Measurements from ENCODE around the gene PIM1. TPM values are rescaled to one million over a fixed set of nuclear protein-coding genes. Genes with fewer than 3 reads are reported as not detected.

PIM1 gene
- total RNA-seq, 1 experiment from 2014 or later, result 8.9 TPM

DNA sequence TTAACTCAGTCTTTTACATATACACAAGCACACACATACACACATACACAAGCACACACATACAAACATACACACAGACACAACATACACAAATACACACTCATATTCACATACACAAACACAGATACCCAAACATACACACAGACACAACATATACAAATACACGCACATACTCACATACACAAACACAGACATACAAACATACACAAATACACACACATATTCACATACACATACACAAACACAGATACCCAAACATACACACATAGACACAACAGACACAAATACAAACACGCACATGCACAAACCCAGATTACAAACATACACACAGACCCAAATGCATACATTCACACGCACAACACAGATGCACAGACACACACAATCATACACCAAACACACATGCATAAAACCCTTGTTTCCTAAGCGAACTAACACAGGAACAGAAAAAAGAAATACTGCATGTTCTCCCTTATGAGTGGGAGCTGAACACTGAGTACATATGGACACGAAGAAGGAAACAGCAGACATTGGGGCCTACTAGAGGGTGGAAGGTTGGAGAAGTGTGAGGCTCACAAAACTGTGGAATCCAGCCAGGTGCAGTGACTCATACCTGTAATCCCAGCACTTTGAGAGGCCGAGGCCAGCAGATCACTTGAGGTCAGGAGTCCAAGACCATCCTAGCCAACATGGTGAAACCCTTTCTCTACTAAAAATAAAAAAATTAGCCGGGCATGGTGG lies 34.2 kb downstream of the PIM1 start:
- ChIA-PET CTCF (interaction anchor here (0.6 kb wide), 1 partner anchor 192 kb away, joined by 4 read pairs; no protein-coding TSS in a partner anchor), POLR2A (ENCODE audit: low non-redundant PET) (no interaction called here)
- no peak overlapping the region for H3K27ac ChIP-seq (ENCODE audit: low read depth, low read length, poor library complexity, severe bottlenecking)
- TF ChIP-seq, protein P1, sequence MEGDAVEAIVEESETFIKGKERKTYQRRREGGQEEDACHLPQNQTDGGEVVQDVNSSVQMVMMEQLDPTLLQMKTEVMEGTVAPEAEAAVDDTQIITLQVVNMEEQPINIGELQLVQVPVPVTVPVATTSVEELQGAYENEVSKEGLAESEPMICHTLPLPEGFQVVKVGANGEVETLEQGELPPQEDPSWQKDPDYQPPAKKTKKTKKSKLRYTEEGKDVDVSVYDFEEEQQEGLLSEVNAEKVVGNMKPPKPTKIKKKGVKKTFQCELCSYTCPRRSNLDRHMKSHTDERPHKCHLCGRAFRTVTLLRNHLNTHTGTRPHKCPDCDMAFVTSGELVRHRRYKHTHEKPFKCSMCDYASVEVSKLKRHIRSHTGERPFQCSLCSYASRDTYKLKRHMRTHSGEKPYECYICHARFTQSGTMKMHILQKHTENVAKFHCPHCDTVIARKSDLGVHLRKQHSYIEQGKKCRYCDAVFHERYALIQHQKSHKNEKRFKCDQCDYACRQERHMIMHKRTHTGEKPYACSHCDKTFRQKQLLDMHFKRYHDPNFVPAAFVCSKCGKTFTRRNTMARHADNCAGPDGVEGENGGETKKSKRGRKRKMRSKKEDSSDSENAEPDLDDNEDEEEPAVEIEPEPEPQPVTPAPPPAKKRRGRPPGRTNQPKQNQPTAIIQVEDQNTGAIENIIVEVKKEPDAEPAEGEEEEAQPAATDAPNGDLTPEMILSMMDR (conservative IDR thresholded peaks at IDR 0.05; ENCODE audit: low read depth, low read length), result no peak
- TF ChIP-seq EZH2 (IDR thresholded peaks at IDR 0.05; ENCODE audit: borderline replicate concordance, low read depth, low read length, poor library complexity, severe bottlenecking), result no peak
- intact Hi-C loops (cut with micrococcal nuclease; ENCODE audit: unreplicated experiment), result no loop called here
- H3K4me1 ChIP-seq (ENCODE audit: insufficient read depth, low read length, poor library complexity, severe bottlenecking), result no peaks in the 10 kb centered on the region
- no peaks in the 10 kb centered on the region for H3K27me3 ChIP-seq (replicated peaks; ENCODE audit: insufficient read depth, low read depth, low read length, poor library complexity)
- no peaks in the 10 kb centered on the region for H3K36me3 ChIP-seq (ENCODE audit: insufficient read depth, low read length, poor library complexity, severe bottlenecking)
- H3K9me3 ChIP-seq (ENCODE audit: low read depth, low read length, poor library complexity, severe bottlenecking), result no peaks in the 10 kb centered on the region
- BruUV-seq (replicated peaks), result no TSS peak
- no peak for DNase-seq (ENCODE audit: low spot score)
- H3K4me3 ChIP-seq (ENCODE audit: low read depth, low read length, poor library complexity, severe bottlenecking), result no peak overlapping the region

- no peak overlapping the region for H3K27ac ChIP-seq (ENCODE audit: low read depth, low read length, poor library complexity, severe bottlenecking)
- POLR2A ChIA-PET (ENCODE audit: low non-redundant PET), result no interaction called here
- DNase-seq (ENCODE audit: low spot score), result no peak
- no TSS peak for BruUV-seq (replicated peaks)
- TF ChIP-seq EZH2 (IDR thresholded peaks at IDR 0.05; ENCODE audit: borderline replicate concordance, low read depth, low read length, poor library complexity, severe bottlenecking), result no peak
- TF ChIP-seq, protein P1 (conservative IDR thresholded peaks at IDR 0.05; ENCODE audit: low read depth, low read length), result no peak
- intact Hi-C loops (cut with micrococcal nuclease; ENCODE audit: unreplicated experiment), result no loop called here
- no peaks in the 10 kb centered on the region for H3K36me3 ChIP-seq (ENCODE audit: insufficient read depth, low read length, poor library complexity, severe bottlenecking)
- H3K4me1 ChIP-seq (ENCODE audit: insufficient read depth, low read length, poor library complexity, severe bottlenecking), result no peaks in the 10 kb centered on the region
- CTCF ChIA-PET, result no interaction called here
- no peak overlapping the region for H3K4me3 ChIP-seq (ENCODE audit: low read depth, low read length, poor library complexity, severe bottlenecking)
- no peaks in the 10 kb centered on the region for H3K9me3 ChIP-seq (ENCODE audit: low read depth, low read length, poor library complexity, severe bottlenecking)
- H3K27me3 ChIP-seq (replicated peaks; ENCODE audit: insufficient read depth, low read depth, low read length, poor library complexity), result no peaks in the 10 kb centered on the region
Measured at GRCh38 chr6:37205175-37205996, 35.4 kb downstream of the PIM1 start.

DNA sequence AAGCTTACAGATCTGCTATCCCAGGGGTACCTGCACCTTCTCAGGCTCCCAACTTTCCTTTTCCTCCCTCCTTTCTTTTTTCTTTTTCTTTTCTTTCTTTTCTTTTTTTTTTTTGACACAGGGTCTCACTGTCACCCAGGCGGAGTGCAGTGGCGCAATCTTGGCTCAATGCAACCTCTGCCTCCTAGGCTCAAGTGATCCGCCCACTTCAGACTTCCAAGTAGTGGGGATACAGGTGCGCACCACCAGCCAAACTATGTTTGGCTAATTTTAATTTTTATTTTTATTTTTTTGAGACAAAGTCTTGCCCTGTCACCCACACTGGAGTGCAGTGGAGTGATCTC lies 36.0 kb downstream of the PIM1 start:
- H3K9me3 ChIP-seq (ENCODE audit: low read depth, low read length, poor library complexity, severe bottlenecking), result no peaks in the 10 kb centered on the region
- ChIA-PET CTCF (no interaction called here), POLR2A (ENCODE audit: low non-redundant PET) (no interaction called here)
- no peaks in the 10 kb centered on the region for H3K27me3 ChIP-seq (replicated peaks; ENCODE audit: insufficient read depth, low read depth, low read length, poor library complexity)
- DNase-seq (ENCODE audit: low spot score), result no peak
- no peak overlapping the region for H3K27ac ChIP-seq (ENCODE audit: low read depth, low read length, poor library complexity, severe bottlenecking)
- H3K4me3 ChIP-seq (ENCODE audit: low read depth, low read length, poor library complexity, severe bottlenecking), result no peak overlapping the region
- BruUV-seq (replicated peaks), result no TSS peak
- no peaks in the 10 kb centered on the region for H3K36me3 ChIP-seq (ENCODE audit: insufficient read depth, low read length, poor library complexity, severe bottlenecking)
- no peaks in the 10 kb centered on the region for H3K4me1 ChIP-seq (ENCODE audit: insufficient read depth, low read length, poor library complexity, severe bottlenecking)
- intact Hi-C loops (cut with micrococcal nuclease; ENCODE audit: unreplicated experiment), result no loop called here
- TF ChIP-seq, protein P1 (conservative IDR thresholded peaks at IDR 0.05; ENCODE audit: low read depth, low read length), result no peak
- TF ChIP-seq EZH2 (IDR thresholded peaks at IDR 0.05; ENCODE audit: borderline replicate concordance, low read depth, low read length, poor library complexity, severe bottlenecking), result no peak

Measured in A673 (cell line).